ENCODE data around the gene KLHL7.

GRCh38 chr7:23220690-23221305 is 115.2 kb downstream of the KLHL7 start:
- TF ChIP-seq CTCF (IDR thresholded peaks at IDR 0.05; ENCODE audit: low read length): no peak
- TF ChIP-seq EZH2 (IDR thresholded peaks at IDR 0.05; ENCODE audit: borderline replicate concordance, low read length): no peak

All from OCI-LY1 (cell line).